ENCODE data around the gene PIEZO2.

Gene PIEZO2

GRCh38 chr18:10707294-10707693, 442.1 kb downstream of the PIEZO2 start:
- in situ Hi-C loops (cut with MboI; ENCODE audit: low sequenced_read_pairs) = no loop called here

- in situ Hi-C loops (cut with MboI; ENCODE audit: low sequenced_read_pairs) = no loop called here
These were observed 443.6 kb downstream of the PIEZO2 start for GRCh38 chr18:10705786-10706185.

GRCh38 chr18:10705291-10705690, 444.1 kb downstream of the PIEZO2 start:
- in situ Hi-C loops (cut with MboI; ENCODE audit: low sequenced_read_pairs) = no loop called here

GRCh38 chr18:10702206-10702605, 447.2 kb downstream of the PIEZO2 start:
- in situ Hi-C loops (cut with MboI; ENCODE audit: low sequenced_read_pairs) = no loop called here

GRCh38 chr18:10690366-10690765, 459.0 kb downstream of the PIEZO2 start:
- in situ Hi-C loops (cut with MboI; ENCODE audit: low sequenced_read_pairs) = no loop called here

GRCh38 chr18:10690035-10690329, 459.4 kb downstream of the PIEZO2 start:
- in situ Hi-C loops (cut with MboI; ENCODE audit: low sequenced_read_pairs) = no loop called here

GRCh38 chr18:10689236-10690034, 459.9 kb downstream of the PIEZO2 start:
- in situ Hi-C loops (cut with MboI; ENCODE audit: low sequenced_read_pairs) = no loop called here

GRCh38 chr18:10688766-10689165, 460.6 kb downstream of the PIEZO2 start:
- in situ Hi-C loops (cut with MboI; ENCODE audit: low sequenced_read_pairs) = no loop called here

- in situ Hi-C loops (cut with MboI; ENCODE audit: low sequenced_read_pairs) = no loop called here
These were observed 462.0 kb downstream of the PIEZO2 start for GRCh38 chr18:10687161-10687925.

- in situ Hi-C loops (cut with MboI; ENCODE audit: low sequenced_read_pairs) = no loop called here
These were observed 463.1 kb downstream of the PIEZO2 start for GRCh38 chr18:10686308-10686707.

- in situ Hi-C loops (cut with MboI; ENCODE audit: low sequenced_read_pairs) = no loop called here
These were observed 463.9 kb downstream of the PIEZO2 start for GRCh38 chr18:10685484-10685883.

- in situ Hi-C loops (cut with MboI; ENCODE audit: low sequenced_read_pairs) = no loop called here
These were observed 467.0 kb downstream of the PIEZO2 start for GRCh38 chr18:10682368-10682714.

GRCh38 chr18:10681581-10682367, 467.6 kb downstream of the PIEZO2 start:
- in situ Hi-C loops (cut with MboI; ENCODE audit: low sequenced_read_pairs) = no loop called here

- in situ Hi-C loops (cut with MboI; ENCODE audit: low sequenced_read_pairs) = no loop called here
These were observed 469.1 kb downstream of the PIEZO2 start for GRCh38 chr18:10680271-10680596.

- in situ Hi-C loops (cut with MboI; ENCODE audit: low sequenced_read_pairs) = no loop called here
These were observed 469.7 kb downstream of the PIEZO2 start for GRCh38 chr18:10679557-10680270.

- in situ Hi-C loops (cut with MboI; ENCODE audit: low sequenced_read_pairs) = no loop called here
These were observed 477.9 kb downstream of the PIEZO2 start for GRCh38 chr18:10671441-10671840.

GRCh38 chr18:10670856-10671255, 478.5 kb downstream of the PIEZO2 start:
- in situ Hi-C loops (cut with MboI; ENCODE audit: low sequenced_read_pairs) = no loop called here

GRCh38 chr18:10669441-10670100, 479.8 kb downstream of the PIEZO2 start:
- in situ Hi-C loops (cut with MboI; ENCODE audit: low sequenced_read_pairs) = no loop called here

GRCh38 chr18:10663750-10664149, 485.6 kb downstream of the PIEZO2 start:
- in situ Hi-C loops (cut with MboI; ENCODE audit: low sequenced_read_pairs) = no loop called here

- in situ Hi-C loops (cut with MboI; ENCODE audit: low sequenced_read_pairs) = no loop called here
These were observed 488.1 kb downstream of the PIEZO2 start for GRCh38 chr18:10661317-10661716.

All from HL-60/S4 (cell line).